Measurements from ENCODE around the gene GNA15. TPM values are rescaled to one million over a fixed set of nuclear protein-coding genes. Genes with fewer than 3 reads are reported as not detected.
"Not testable (repeated sequence)": the region's sequence is repeated elsewhere in the genome, so short reads cannot be mapped to it uniquely, and the experiment has no call there.

Gene GNA15
- total RNA-seq (2014; rRNA removed; shearing (Covaris generic)): not detected in 2 replicates
- not detected in 2 replicates for polyA plus RNA-seq (2015; cell fraction: cytosol; rRNA removed)
- not detected in 2 replicates for polyA plus RNA-seq (2015; cell fraction: nucleus; rRNA removed)

DNA sequence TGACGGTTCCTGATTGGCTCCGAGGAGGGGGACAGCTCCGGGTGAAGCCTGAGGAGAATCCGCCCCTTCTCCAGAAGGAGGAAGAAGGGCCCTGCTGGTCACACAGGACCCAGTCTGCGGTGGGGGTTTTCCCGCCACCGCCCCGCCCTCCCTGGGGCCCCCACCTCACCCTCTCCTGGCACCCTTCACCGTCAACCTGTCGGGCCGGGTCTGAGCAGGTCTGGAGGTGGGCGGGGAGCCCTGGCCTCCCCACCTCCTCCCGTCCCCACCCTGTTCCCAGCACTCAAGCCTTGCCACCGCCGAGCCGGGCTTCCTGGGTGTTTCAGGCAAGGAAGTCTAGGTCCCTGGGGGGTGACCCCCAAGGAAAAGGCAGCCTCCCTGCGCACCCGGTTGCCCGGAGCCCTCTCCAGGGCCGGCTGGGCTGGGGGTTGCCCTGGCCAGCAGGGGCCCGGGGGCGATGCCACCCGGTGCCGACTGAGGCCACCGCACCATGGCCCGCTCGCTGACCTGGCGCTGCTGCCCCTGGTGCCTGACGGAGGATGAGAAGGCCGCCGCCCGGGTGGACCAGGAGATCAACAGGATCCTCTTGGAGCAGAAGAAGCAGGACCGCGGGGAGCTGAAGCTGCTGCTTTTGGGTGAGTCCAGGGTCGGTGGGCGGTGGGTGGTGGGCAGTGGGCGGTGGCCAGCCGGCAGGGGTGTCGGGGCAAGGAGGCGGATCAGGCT lies at the start of gene GNA15:
GNA15 (plus strand) TSS at position 73 of the 723 bp plus-strand sequence; CDS start at position 491, 418 bp downstream.
- in situ Hi-C loops (cut with HindIII; ENCODE audit: low pct_unique_long_range_greater_than_20kb, low sequenced_read_pairs): no loop called here
- no peak for DNase-seq (ENCODE audit: low read depth, low spot score)

- in situ Hi-C loops (cut with HindIII; ENCODE audit: low pct_unique_long_range_greater_than_20kb, low sequenced_read_pairs): no loop called here
- no peak for DNase-seq (ENCODE audit: low read depth, low spot score)
Measured at GRCh38 chr19:3087769-3088168, 48.1 kb upstream of the GNA15 start.

DNA sequence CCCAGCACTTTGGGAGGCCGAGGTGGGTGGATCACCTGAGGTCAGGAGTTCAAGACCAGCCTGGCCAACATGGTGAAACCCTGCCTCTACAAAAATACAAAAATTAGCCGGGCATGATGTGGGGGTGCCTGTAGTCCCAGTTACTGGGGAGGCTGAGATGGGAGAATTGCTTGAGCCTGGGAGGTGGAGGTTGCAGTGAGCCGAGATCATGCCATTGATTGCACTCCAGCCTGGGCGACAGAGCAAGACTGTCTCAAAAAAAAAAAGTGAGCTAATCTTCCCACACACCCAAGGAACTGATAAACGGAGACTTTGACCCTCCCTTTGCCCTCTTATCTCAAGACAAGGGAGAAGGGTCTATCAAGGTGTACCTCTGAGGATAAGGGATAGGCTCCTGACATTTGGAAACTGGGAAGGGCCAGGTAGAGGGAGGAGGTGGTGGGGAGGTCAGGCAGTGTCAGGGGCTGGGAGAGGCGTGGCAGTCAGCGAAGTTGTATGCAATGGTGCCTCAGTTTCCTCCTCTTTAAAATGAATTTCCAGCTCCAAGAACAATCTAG lies 46.5 kb upstream of the GNA15 start:
- in situ Hi-C loops (cut with HindIII; ENCODE audit: low pct_unique_long_range_greater_than_20kb, low sequenced_read_pairs); DNase-seq (ENCODE audit: low read depth, low spot score): not testable (repeated sequence)

GRCh38 chr19:3094601-3095440 lies 41.0 kb upstream of the GNA15 start:
- no peak for DNase-seq (ENCODE audit: low read depth, low spot score)

GRCh38 chr19:3095441-3096191 lies 40.2 kb upstream of the GNA15 start:
- in situ Hi-C loops (cut with HindIII; ENCODE audit: low pct_unique_long_range_greater_than_20kb, low sequenced_read_pairs): no loop called here
- no peak for DNase-seq (ENCODE audit: low read depth, low spot score)

More at GRCh38 chr19:3094601-3095440, 41.0 kb upstream of the GNA15 start:
- in situ Hi-C loops (cut with HindIII; ENCODE audit: low pct_unique_long_range_greater_than_20kb, low sequenced_read_pairs): no loop called here

DNA sequence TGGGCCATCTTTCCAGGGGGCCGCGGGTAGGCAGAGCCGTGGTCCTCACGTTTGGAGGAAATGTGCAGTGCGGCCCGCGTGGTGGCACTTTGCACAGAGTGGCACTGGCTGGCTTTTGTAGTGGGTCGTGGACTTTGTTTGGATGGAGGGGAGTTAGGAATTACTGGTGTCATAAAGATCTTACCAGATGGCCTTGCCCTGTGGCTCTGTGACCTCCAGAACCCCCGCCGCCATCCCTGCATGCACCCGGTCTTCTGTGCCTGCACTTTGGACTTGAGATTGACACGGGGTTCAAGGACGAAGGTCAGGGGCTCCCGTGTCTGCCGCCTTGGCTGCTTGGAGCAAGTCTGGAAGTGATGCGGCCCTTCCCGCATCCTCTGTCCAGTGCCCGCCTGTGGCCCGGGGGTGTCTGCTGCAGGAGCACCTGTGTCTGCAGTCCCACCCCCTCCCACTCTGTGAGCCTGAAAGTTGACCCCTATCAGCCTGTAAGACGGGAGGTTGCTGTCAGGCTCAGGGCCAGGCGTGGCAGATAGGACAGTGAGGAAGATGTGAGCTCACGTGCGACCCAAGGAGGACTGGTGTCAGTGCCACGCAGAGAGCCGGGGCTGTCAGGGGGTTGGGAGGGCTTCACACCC lies 39.4 kb upstream of the GNA15 start:
- no peak for DNase-seq (ENCODE audit: low read depth, low spot score)
- in situ Hi-C loops (cut with HindIII; ENCODE audit: low pct_unique_long_range_greater_than_20kb, low sequenced_read_pairs): no loop called here

DNA sequence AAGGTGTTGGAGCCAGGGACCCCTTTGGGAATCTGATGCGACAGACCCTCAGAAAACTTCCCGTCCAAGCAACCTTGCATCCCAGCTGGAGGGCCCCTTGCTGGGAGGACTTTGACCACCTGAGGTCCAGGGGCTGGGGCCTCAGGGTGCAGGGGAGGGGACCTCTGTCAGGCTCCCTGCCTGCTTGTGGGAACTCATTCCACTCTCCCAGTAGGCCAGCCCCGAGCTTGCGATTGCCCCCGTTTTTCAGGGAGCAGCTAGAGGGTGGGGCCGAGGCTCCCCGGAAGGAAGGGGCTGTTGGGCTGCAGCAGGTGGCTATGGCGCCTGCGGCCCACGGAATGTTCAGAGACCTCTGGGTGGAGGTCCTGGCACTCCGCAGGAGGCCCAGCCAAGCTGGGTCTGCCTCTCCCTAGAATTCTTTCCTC lies 38.9 kb upstream of the GNA15 start:
- DNase-seq (ENCODE audit: low read depth, low spot score): no peak
- in situ Hi-C loops (cut with HindIII; ENCODE audit: low pct_unique_long_range_greater_than_20kb, low sequenced_read_pairs): no loop called here

- no peak for DNase-seq (ENCODE audit: low read depth, low spot score)
- in situ Hi-C loops (cut with HindIII; ENCODE audit: low pct_unique_long_range_greater_than_20kb, low sequenced_read_pairs): no loop called here
Measured at GRCh38 chr19:3097442-3097871, 38.4 kb upstream of the GNA15 start.

DNA sequence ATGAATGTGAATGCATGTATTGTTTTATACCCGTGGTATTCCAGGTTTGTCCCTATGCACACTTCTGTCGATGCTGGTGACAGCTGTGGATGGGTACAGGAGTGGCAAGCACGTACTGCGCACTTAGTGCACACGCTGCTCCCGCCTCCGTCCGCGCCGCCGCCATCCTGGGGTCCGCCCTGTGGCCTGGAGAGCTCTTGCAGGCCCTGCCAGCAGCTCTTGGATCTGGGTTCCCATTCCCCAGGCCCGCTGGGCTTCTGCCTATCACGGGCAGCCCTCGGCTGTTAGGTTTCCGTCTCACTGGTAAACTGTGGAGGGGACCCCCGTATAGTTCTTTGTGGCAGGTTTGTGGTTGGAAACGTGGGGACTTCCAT lies 37.7 kb upstream of the GNA15 start:
- DNase-seq (ENCODE audit: low read depth, low spot score): no peak
- in situ Hi-C loops (cut with HindIII; ENCODE audit: low pct_unique_long_range_greater_than_20kb, low sequenced_read_pairs): no loop called here

DNA sequence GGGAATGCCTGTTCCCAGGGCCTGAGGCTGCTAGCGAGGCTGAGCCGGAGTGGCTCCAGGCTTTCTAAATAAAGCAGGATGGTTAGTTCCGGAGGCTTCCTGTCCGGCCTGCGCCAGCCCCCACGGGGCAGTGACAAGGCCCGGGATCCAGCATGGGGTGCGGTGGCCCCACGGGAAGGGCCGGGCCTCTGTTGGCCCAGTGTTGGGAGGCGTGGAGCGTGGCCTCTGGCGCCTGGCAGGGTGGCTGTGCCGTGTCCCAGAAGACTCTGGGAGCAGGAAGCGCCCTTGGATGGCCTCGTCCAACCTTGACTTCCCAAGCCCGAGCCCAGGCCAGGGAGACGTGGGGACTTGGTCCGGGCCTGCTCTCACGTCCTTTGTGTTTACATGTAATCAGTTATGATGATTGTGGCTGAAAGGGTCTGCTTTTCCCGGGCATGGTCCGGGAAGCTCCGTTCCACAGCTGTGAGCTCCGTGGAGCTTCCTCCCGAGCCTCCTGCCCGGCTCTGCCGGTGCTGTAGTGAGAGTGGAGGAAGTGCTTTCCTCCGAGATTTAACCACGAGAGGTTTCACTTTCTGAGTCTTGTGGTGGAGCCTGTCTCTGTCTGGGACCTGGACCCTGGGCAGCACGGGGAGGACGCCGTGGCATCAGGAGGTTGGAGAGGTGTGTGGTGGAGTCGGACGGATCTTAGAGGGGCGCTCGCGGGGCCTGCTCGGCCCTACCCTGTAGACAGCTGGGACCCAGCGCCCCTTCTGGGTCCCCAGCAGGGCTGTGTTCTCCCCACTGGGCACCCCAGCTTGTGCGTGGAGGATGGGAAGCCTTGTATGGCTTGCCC lies 37.1 kb upstream of the GNA15 start:
- in situ Hi-C loops (cut with HindIII; ENCODE audit: low pct_unique_long_range_greater_than_20kb, low sequenced_read_pairs): no loop called here
- no peak for DNase-seq (ENCODE audit: low read depth, low spot score)

GRCh38 chr19:3099347-3100145 lies 36.3 kb upstream of the GNA15 start:
- no peak for DNase-seq (ENCODE audit: low read depth, low spot score)
- in situ Hi-C loops (cut with HindIII; ENCODE audit: low pct_unique_long_range_greater_than_20kb, low sequenced_read_pairs): no loop called here

DNA sequence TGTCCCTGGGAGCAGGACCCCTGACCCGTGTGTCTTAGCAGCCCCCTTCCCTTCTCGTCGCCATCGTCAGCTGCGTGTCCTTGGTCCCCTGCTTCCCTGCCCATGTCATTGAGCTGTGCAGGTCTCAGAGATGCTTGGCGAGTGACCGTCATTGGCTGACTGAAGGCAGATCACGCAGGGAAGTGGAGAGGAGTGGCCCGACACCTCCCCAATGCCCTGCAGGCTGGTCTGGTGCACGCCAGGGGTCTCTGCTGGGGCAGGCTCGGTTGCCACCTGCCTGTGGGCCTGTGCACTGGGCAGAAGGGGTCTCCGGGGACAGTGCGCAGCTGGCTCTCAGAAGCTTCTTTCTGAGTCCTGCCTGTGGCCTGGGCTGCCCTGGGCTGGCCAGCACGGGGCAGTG lies 35.5 kb upstream of the GNA15 start:
- DNase-seq (ENCODE audit: low read depth, low spot score): no peak
- in situ Hi-C loops (cut with HindIII; ENCODE audit: low pct_unique_long_range_greater_than_20kb, low sequenced_read_pairs): no loop called here

- DNase-seq (ENCODE audit: low read depth, low spot score): no peak
- in situ Hi-C loops (cut with HindIII; ENCODE audit: low pct_unique_long_range_greater_than_20kb, low sequenced_read_pairs): no loop called here
Measured at GRCh38 chr19:3100747-3101730, 34.8 kb upstream of the GNA15 start.

- DNase-seq (ENCODE audit: low read depth, low spot score): no peak
- in situ Hi-C loops (cut with HindIII; ENCODE audit: low pct_unique_long_range_greater_than_20kb, low sequenced_read_pairs): no loop called here
Measured at GRCh38 chr19:3102239-3103140, 33.3 kb upstream of the GNA15 start.

Data from SK-MEL-5 (cell line).